ENCODE measurements around the gene SLC13A2.

- no peak for TF ChIP-seq CTCF (IDR thresholded peaks at IDR 0.05)
- no peak for TF ChIP-seq EZH2 (IDR thresholded peaks at IDR 0.05)
- TF ChIP-seq EZH2phosphoT487 (IDR thresholded peaks at IDR 0.05), result no peak
These were observed 2.5 kb upstream of the SLC13A2 start for GRCh38 chr17:28470914-28471366.

Data from neural progenitor cell (in vitro differentiated cells).